Rectal smooth muscle tissue (tissue), 1 donor: ENCODE data around the gene REXO4.

Experiments
- H3K27ac ChIP-seq: one replicate; pipeline ENCODE4 v1.7.0; 2013; ENCODE audit warnings: low read depth, low read length, inconsistent platforms
- H3K27me3 ChIP-seq: one replicate; pipeline ENCODE4 v1.7.0; 2013; ENCODE audit warnings: low read length; ENCODE audit not compliant: control insufficient read depth, insufficient read depth
- H3K36me3 ChIP-seq: one replicate; pipeline ENCODE4 v1.7.0; 2013; ENCODE audit warnings: low read length; ENCODE audit not compliant: control insufficient read depth, insufficient read depth
- H3K4me1 ChIP-seq: one replicate; pipeline ENCODE4 v1.7.0; 2013; ENCODE audit warnings: low read length; ENCODE audit not compliant: control insufficient read depth, insufficient read depth
- H3K4me3 ChIP-seq: one replicate; pipeline ENCODE4 v1.7.0; 2013; ENCODE audit warnings: low read length
- H3K9ac ChIP-seq: one replicate; pipeline ENCODE4 v1.7.0; 2013; ENCODE audit warnings: low read length

Gene REXO4

DNA sequence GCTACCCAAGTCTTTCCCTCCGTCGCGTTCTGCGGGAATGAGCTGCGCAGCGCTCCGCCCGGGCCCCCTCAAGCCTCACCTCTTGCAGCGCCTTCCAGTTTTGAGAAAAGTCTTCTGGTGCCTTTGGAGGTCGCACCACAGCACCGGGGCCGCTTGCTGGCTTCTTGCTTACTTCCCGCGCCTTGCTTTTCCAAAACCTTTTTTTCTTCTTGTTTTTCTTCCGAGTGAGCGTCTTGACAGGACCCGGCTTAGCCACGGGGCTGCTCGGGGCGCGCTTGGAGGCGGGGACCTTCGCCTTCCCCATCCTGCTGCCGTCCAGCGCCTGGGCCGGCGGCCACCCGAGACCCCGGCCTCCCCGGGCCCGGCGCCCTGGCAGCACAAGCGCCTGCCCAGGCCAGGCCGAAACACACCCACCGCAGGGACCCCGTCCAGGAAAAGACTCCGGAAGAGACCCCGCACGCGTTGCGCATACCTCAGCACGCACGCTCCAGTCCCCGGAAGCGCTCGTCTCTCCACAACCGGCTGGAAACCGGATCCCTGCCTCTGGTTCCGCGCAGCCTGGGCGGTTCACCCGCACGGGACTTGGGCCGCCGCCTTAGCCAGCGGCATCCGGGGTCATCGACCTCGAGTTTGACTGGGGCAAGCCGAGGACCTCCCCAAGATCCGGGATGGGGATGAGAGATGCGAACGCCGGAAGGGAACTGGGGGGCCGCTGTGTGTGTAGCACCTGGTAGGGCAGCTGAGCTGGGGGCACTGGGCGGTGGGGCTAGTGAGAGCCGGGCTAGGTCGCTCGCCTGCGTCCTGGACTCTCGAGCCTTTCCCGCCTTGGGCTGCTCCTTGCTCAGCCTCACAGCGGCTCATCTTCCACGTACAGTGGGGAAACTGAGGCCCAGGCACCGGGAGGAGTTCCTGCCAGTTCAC lies at the start of gene REXO4:
Gene REXO4, minus strand, starts transcription at position 470 of the 921 bp plus-strand sequence. Its CDS starts 166 bp downstream, at position 304.
- H3K4me1 ChIP-seq: peaks cover 7% of the 10 kb centered on the region

DNA sequence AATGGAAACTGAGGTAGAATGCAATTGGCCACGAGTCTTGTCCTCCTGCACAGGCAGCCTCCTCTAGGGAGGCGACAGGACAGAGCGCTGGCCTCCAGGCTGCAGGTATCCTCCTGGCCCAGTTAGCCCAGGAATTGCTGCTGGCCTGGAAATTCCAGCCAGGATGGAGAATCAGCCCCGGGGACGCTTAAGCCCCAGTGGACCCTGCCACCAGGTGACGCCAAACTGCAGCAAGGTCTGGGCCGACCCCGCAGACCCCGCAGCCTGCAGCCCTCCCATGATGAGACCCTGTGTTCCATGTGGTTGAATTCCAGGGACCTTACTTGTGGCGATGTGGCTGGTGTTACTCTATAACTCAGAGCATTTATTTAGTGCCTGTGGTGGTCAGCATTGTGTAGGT lies 49.3 kb upstream of the REXO4 start:
- Histone ChIP-seq H3K4me3 (no peak overlapping the region), H3K36me3 (peaks cover 3% of the 10 kb centered on the region), H3K27ac (no peak overlapping the region), H3K4me1 (no peaks in the 10 kb centered on the region), H3K27me3 (no peaks in the 10 kb centered on the region), H3K9ac (no peak overlapping the region)

More for the DNA sequence above, at the start of gene REXO4:
- Histone ChIP-seq H3K36me3 (peaks cover 16% of the 10 kb centered on the region), H3K9ac (peak within 1 kb of the TSS; percentile 67), H3K4me3 (peak within 1 kb of the TSS; percentile 91), H3K27ac (peak within 1 kb of the TSS; percentile 92), H3K27me3 (no peaks in the 10 kb centered on the region)

GRCh38 chr9:133465984-133466383 lies 48.2 kb upstream of the REXO4 start:
- Histone ChIP-seq H3K36me3 (peaks cover 3% of the 10 kb centered on the region), H3K27ac (no peak overlapping the region)

DNA sequence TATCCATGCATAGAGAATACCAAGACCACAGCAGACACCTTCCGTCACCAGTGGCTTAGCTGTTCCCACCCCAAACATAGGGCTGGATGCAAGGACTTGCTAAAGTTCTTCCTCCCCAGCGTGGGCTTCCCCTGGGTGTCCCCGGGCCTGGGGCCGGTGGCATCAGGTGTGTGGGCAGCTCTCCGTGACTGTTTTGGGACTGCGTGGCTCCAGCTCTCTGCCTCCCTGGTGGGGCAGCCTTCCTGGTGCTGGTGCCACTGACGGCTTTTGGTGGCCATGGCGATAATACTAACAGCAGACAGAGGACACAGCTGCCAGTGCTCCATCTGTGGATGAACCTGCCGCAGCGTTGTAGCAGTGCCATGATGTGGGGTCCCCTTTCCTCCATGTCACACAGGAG lies 46.8 kb upstream of the REXO4 start:
- H3K36me3 ChIP-seq: peaks cover 3% of the 10 kb centered on the region
- H3K4me3 ChIP-seq: no peak overlapping the region
- H3K4me1 ChIP-seq: peaks cover 2% of the 10 kb centered on the region
- H3K27me3 ChIP-seq: no peaks in the 10 kb centered on the region
- no peak overlapping the region for H3K9ac ChIP-seq
- H3K27ac ChIP-seq: no peak overlapping the region

More at GRCh38 chr9:133465984-133466383, 48.2 kb upstream of the REXO4 start:
- Histone ChIP-seq H3K9ac (no peak overlapping the region), H3K4me3 (no peak overlapping the region), H3K27me3 (no peaks in the 10 kb centered on the region), H3K4me1 (peaks cover 1% of the 10 kb centered on the region)

- peaks cover 3% of the 10 kb centered on the region for H3K36me3 ChIP-seq
- peaks cover 2% of the 10 kb centered on the region for H3K4me1 ChIP-seq
- no peak overlapping the region for H3K9ac ChIP-seq
- no peak overlapping the region for H3K4me3 ChIP-seq
- no peaks in the 10 kb centered on the region for H3K27me3 ChIP-seq
- H3K27ac ChIP-seq: no peak overlapping the region
Observed at GRCh38 chr9:133463864-133464615, 46.2 kb upstream of the REXO4 start.

- no peak overlapping the region for H3K9ac ChIP-seq
- no peaks in the 10 kb centered on the region for H3K27me3 ChIP-seq
- H3K27ac ChIP-seq: no peak overlapping the region
- H3K4me3 ChIP-seq: no peak overlapping the region
- peaks cover 4% of the 10 kb centered on the region for H3K4me1 ChIP-seq
- H3K36me3 ChIP-seq: peaks cover 3% of the 10 kb centered on the region
Observed at GRCh38 chr9:133463234-133463863, 45.5 kb upstream of the REXO4 start.

- Histone ChIP-seq H3K9ac (no peak overlapping the region), H3K4me1 (peaks cover 4% of the 10 kb centered on the region), H3K36me3 (peaks cover under 1% of the 10 kb centered on the region), H3K27ac (no peak overlapping the region), H3K27me3 (no peaks in the 10 kb centered on the region), H3K4me3 (no peak overlapping the region)
Observed at GRCh38 chr9:133461975-133462374, 44.2 kb upstream of the REXO4 start.

GRCh38 chr9:133460405-133461175 lies 42.8 kb upstream of the REXO4 start:
- Histone ChIP-seq H3K27ac (peak overlapping the region; percentile 90), H3K27me3 (no peaks in the 10 kb centered on the region), H3K36me3 (no peaks in the 10 kb centered on the region), H3K4me3 (peak overlapping the region; percentile 73), H3K4me1 (peaks cover 4% of the 10 kb centered on the region), H3K9ac (peak overlapping the region; percentile 70)

DNA sequence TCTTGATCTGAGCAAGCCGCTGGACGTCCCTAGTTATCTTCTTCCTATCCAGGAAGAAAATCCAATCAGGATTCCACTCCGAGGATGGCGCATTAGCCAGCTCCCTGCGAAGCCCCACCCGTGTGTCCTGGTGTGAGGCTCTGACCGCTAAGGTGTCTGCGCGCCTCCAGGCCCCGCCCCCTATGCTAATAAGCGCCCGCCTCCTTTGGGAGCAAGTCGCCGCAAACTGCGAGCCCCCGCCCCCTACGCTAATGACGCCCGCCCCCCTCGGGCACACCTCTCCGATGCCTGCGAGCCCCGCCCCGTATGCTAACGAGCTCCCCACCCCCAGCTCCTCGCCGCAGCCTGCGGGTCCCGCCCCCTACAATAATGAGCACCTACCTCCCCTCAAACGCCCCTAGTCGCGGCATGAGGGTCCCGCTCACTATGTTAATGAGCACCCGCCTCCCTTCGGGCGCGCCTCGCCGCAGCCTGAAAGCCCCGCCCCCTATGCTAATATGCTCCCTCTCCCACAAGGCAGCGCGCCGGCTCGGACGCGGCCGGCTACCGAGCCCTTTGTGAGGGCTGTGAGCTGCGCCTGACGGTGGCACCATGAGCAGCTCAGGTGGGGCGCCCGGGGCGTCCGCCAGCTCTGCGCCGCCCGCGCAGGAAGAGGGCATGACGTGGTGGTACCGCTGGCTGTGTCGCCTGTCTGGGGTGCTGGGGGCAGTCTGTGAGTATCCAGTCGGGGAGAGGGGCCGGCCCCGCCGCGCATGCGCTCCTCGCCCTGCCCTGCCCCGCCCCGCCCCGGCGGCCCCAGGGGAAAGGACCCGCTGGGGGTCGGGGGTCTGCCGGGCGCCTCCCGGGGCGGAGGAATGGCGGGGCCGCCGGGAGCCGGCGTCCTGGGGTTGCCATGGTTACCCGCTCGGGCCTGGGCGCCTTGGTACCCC lies 41.9 kb upstream of the REXO4 start, which contains the start of gene CACFD1:
Gene CACFD1, plus strand, starts transcription at position 503 of the 929 bp plus-strand sequence. Its CDS starts 89 bp downstream, at position 592.
- H3K4me1 ChIP-seq: peaks cover 4% of the 10 kb centered on the region
- no peaks in the 10 kb centered on the region for H3K27me3 ChIP-seq
- H3K27ac ChIP-seq: peak within 1 kb of the TSS; percentile 90
- H3K9ac ChIP-seq: peak within 1 kb of the TSS; percentile 83
- H3K36me3 ChIP-seq: no peaks in the 10 kb centered on the region
- peak within 1 kb of the TSS; percentile 73 for H3K4me3 ChIP-seq

- no peaks in the 10 kb centered on the region for H3K36me3 ChIP-seq
Observed at GRCh38 chr9:133458643-133459312, 41.0 kb upstream of the REXO4 start.

More at GRCh38 chr9:133458643-133459312, 41.0 kb upstream of the REXO4 start:
- H3K4me3 ChIP-seq: peak overlapping the region; percentile 44
- peaks cover 4% of the 10 kb centered on the region for H3K4me1 ChIP-seq
- no peak overlapping the region for H3K9ac ChIP-seq
- H3K27me3 ChIP-seq: no peaks in the 10 kb centered on the region
- no peak overlapping the region for H3K27ac ChIP-seq
